GM19395 (cell line): ENCODE results near the gene CES4A.
"Not testable (repeated sequence)": the region's sequence is repeated elsewhere in the genome, so short reads cannot be mapped to it uniquely, and the experiment has no call there.

Source experiments
- ATAC-seq: cut with Tn5 transposase; IDR thresholded peaks from one replicate; pipeline ENCODE4 v1.9.1; 2021; ENCODE audit warnings: mild to moderate bottlenecking, moderate library complexity; ENCODE audit not compliant: unreplicated experiment

CES4A gene

DNA sequence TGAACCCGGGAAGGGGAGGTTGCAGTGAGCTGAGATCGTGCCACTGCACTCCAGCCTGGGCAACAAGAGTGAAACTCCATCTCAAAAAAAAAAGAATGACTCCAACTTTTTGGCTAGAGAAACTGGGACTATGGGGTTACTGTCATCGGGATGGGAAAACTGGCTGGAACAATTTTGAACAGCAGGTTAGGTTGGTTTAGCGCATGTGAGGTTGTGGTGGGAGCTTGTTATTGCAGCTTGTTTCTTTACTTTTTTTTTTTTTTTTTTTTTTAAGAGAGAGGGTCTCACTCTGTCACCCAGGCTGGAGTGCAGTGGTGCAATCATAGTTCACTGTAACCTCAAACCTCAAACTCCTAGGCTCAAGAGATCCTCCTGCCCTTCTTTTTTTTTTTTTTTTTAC, 53.1 kb downstream of the CES4A start:
- ATAC-seq, result not testable (repeated sequence)

DNA sequence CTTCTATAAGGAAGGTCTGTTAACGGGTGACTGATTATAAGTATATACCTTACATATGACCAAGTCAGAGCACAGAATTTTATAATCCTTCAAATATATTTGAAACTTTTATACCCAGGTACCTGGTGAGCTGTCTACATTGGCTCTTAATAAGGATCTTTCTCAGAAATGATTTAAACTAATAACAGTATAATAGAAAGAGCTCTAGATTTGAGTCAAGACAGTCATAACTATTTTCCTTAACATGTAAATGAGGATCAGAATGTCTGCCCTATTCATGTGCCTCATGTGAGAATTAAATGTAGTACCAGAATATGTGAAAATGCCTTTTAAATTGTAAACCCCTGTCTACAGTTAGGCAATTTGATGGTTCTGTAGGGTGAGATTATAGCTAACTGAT, 55.0 kb downstream of the CES4A start:
- no peak for ATAC-seq

- no peak for ATAC-seq
Measured at GRCh38 chr16:67050796-67051195, 62.4 kb downstream of the CES4A start.

GRCh38 chr16:67052399-67052798, 64.0 kb downstream of the CES4A start:
- ATAC-seq, result no peak

- no peak for ATAC-seq
Measured at GRCh38 chr16:67053767-67054334, 65.5 kb downstream of the CES4A start.

- no peak for ATAC-seq
Measured at GRCh38 chr16:67054901-67055300, 66.5 kb downstream of the CES4A start.

DNA sequence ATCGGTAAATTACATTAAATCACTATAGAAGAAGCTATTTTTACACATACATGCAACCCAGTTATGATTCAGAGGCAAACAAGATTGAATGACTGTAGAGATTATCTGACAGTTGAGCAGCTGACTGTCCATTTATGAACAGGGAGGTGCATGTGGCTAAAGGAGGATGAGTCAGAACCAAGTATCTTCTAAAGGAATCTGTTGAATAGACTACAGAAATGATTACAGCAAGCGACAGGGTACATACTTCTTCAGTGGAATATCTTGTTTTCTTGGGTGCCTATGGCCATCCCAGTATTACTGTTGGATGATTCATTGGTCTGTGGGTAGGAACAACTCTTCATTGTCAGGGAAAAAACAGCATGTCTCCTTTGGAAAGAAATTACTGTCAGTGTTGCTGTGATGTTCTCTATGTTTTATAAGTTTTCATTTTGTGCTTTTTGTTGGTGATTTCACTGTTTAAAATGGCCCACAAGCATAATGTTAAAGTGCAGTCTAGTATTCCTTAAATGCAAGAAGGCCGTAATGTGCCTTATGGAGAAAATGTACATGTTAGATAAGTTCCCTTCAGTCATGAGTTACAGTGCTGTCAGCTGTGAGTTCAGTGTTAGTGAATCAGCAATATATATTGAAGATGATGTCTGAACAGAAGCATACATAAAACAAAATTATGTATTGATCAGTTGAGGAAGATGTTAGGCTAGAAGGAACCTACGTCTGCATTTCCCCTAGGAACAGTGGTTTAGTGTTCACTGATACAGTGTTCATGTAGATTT, 67.5 kb downstream of the CES4A start:
- peak; percentile 71 for ATAC-seq
